Glomerular endothelial cell (primary cell): Measurements from ENCODE around the gene AP2A1. TPM values are rescaled to one million over a fixed set of nuclear protein-coding genes. Genes with fewer than 3 reads are reported as not detected.

Source experiments
- DNase-seq: peaks from one replicate; pipeline ENCODE4 v3.0.0-alpha.2; 2011; ENCODE audit warnings: low read depth, low spot score; ENCODE audit errors: extremely low read depth
- total RNA-seq: library from RNA; depleted of rRNA; stranded (reverse); fragments of >200 nt; gene quantifications from 2 replicates; pipeline ENCODE4 v1.2.3, GENCODE V29; 2015

The AP2A1 gene
- total RNA-seq, 1 donor from 2014 or later = 147 TPM

- no peak for DNase-seq
Observed at GRCh38 chr19:49764341-49764740, 2.5 kb upstream of the AP2A1 start.

DNA sequence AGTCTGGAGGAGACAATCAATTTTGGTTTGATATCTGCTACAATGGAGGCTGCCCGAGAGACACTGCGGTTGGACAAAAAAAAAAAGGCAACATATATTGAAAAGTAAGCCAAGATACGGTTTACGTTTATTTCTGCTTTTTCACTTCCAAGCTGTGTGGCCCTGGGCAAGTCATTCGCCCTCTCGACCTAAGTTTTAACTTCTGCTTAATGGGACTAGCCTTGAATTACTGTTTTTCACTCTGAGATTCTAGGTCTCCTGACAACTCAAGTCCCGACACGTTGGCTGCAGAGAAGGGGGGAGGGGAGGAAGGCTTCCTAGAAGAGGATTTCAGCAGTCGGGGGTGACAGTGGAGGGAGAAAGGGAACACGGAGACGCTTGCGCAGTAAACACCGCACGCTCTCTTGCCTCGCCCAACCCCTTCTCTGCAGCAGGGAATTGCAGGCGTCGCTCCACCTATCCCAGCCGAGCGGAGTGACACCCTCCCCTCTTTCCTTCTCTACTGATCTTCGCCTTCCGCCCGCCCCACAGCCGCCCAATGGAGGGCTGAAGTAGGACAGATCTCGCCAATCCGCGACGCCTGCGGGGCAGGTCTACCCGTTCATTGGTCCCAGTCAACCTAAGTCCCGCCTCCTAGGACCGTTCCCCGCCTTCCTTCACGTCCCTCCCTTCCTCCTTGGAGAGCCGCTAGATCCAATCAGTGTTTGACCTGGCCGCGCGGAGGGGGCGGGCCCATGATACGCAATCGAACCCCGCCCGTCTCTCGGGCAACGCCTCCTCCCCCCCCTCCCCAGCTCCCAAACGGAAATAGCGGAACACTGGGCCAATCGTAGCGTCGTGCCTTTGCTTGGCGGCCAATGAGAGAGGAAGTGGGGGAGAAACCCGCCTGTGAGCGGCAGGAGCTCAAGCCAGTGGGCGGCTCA lies 533 bp upstream of the AP2A1 start:
- DNase-seq = peak; percentile 99

- no peak for DNase-seq
Observed at GRCh38 chr19:49767381-49767780, 580 bp downstream of the AP2A1 start.

DNA sequence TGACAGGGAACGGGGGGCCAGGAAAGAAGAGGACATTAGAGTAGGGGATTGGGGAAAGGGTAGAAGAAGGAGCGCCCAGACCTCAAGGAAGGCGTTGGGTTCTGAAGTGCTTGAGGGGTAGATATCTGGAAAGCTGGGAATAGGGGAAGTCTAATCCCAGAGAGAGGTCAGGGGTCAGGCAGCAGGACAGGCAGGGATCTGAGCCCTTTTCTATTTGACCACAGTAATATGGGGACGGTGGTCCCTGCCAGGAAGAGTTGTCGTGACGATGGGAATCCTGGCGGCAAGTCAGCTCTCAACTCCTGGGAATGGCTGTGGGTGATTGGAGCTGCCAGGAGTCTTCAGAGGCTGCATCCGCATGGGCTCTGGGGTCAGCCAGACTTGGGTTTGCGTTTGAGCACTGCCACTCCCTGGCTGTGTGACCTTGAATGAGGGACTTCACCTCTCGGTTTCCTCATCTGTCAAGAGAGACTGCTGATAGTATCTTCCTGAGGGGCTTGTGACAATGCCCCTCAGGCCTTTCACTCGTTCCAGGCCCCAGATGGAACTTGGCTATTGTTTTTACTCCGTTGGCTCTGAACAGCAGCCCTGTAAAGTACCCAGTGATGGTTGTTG lies 1.3 kb downstream of the AP2A1 start:
- no peak for DNase-seq

GRCh38 chr19:49770529-49770928 lies 3.7 kb downstream of the AP2A1 start:
- DNase-seq = no peak

DNA sequence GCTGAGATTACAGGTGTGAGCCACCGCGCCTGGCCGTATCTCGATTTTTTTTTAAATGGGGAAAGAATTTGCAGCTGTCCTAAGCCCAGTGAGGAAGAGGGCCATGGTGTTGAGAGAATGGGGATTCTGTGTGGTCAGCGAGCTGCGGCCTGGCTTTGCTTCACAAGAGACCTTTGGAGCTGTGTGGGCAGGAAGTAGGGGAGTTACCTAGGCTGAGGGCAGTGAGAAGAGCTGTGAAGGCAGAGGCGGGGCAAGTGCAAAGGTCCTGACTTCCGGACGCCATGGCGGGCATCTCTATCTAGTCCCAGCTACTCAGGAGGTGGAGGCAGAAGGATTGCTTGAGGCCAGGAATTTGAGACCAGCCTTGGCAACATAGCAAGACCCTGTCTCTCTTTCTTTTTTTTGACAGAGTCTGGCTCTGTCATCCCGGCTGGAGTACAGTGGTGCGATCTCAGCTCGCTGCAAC lies 4.9 kb downstream of the AP2A1 start:
- no peak for DNase-seq

GRCh38 chr19:49772850-49773432 lies 6.1 kb downstream of the AP2A1 start:
- DNase-seq = no peak

DNA sequence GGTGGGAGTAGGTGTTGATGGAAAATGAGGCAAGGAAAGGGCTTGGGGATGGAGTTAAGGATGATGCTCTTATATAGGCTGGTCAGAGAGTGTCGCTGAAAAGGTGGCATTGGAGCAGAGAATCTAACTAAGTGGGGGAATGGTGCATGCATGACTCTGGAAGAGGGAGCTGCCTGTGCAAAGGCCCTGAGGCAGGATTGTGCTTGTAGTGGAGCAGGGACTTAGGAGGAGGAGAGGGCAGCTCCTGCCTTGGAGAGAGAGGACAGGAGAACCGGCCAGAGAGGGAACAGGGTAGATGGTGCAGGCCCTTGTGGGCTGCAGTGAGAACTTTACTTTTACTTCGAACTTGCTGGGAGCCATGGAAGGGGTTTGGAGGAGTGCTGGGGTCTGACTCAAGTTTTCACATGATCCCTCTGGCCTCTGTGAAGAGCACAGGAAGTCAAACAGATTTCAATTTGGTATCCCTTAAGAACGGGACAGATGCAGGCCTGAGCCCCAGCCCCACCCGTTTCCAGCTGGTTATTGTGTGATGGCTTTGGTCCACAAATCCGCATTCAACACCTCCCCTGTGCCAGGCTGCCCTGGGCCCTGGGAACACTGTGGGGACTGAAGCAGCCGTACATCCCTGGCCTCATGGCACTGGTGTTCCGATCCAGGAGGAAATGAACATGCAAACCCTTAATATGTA lies 7.0 kb downstream of the AP2A1 start:
- DNase-seq = no peak

DNA sequence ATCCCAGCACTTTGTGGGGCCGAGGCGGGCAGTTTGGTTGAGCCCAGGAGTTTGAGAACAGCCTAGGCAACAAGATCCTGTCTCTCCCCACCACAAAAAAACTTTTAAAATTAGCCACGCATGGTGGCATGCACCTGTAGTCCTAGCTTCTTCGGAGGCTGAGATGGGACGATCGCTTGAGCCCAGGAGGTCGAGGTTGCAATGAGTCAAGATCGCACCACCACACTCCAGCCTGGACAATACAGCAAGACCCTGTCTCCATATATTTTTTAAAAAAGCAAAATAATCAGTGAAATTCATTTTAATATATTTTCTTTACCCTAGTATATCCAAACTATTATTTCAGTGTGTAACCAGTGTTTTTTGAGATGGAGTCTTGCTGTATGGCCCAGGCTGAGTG lies 8.2 kb downstream of the AP2A1 start:
- no peak for DNase-seq

GRCh38 chr19:49775742-49776370 lies 9.1 kb downstream of the AP2A1 start:
- no peak for DNase-seq

DNA sequence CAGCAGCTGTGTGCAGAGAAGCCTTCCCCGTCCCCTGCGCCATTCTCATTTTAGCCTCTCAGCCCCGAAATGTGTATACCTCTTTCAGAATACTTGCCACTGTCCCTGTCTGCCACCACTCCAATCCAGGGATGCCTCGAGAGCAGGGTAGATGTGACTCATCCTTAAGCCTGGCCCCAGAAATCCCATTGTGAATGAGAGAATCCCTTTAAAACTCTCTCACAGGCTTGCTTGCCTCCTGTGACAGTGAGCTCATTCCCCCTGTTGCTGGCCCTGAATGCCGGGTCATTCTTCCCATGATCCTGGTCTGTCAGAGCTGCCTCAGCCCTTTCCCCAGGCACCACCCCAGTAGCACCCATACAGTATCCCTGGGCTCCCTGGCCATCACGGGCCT lies 9.6 kb downstream of the AP2A1 start:
- DNase-seq = no peak

GRCh38 chr19:49779731-49780555 lies 13.1 kb downstream of the AP2A1 start:
- DNase-seq = no peak

GRCh38 chr19:49780861-49781260 lies 14.1 kb downstream of the AP2A1 start:
- no peak for DNase-seq

- DNase-seq = no peak
Observed at GRCh38 chr19:49781394-49781793, 14.6 kb downstream of the AP2A1 start.

GRCh38 chr19:49782515-49782914 lies 15.7 kb downstream of the AP2A1 start:
- no peak for DNase-seq

DNA sequence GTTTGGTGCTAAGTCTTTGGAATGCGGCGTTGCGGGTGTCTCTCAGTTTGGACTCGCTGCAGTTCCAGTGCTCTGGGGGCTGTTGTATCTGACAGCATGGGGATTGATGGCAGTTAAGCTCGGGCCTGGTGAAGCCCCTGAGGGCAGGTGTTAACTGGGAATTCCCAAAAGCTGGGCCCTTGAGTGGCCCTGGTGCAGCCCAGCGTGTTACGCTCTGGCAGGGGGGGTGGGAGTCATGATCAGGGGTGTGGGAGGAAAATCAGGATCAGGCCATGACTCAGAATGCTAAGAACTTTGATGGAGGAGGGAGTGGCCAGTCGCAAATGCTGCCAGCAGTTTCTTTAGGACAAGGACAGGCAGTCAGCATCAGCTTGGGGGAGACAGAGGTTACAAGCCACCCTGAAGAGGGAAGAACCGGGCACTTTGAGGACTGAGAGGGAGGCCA lies 19.6 kb downstream of the AP2A1 start:
- DNase-seq = no peak

DNA sequence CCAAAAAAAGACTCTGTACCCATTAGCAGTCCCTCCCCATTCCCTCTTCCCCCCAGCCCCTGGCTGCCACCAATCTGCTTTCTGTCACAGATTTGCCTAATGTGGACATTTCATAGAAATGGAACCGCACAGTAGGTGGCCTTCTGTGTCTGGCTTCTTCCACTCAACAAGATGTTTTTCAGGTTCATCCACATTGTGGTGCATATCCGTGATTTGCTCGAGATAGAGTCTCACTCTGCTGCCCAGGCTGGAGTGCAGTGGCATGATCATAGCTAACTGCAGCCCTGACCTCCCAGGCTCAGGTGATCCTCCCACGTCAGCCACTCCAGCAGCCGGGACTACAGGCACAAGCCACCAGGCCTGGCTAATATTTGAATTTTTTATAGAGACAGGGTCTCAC lies 20.9 kb downstream of the AP2A1 start:
- no peak for DNase-seq

DNA sequence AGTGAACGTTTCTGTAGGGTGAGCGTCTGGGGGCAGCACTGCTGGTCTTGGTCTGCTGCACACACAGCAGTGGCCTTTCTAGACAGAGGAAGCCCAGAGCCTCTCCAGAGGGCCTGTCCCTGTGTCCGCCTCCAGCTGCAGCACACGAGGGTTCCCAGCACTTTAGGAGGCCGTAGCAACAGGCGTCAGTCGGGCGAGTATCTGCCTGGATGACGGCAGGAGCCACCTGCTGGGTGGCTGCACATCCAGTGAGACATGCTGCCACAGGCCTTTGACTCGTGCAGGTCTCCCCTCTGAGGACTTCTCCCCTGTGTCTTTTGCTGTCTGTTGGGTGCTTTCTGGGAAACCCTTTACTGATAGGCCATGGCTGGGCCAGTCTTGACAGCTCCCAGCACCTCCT lies 22.1 kb downstream of the AP2A1 start:
- no peak for DNase-seq

- DNase-seq = no peak
Observed at GRCh38 chr19:49790866-49791265, 24.1 kb downstream of the AP2A1 start.
